GM12891 (cell line): ENCODE results near the gene OR10Z1.

ENCODE experiments used
- DNase-seq: peaks from one replicate; pipeline ENCODE4 v3.0.0; 2011; ENCODE audit warnings: low spot score; ENCODE audit not compliant: insufficient read length
- FAIRE-seq: peaks from 2 replicates; lab custom pipeline; 2011; peaks lifted over from hg19 to GRCh38; lab: Jason Lieb, UNC
- PAX5 ChIP-seq: IDR thresholded peaks from 2 replicates; pipeline ENCODE4 v1.6.1; 2011; ENCODE audit warnings: low read length, moderate library complexity, mild to moderate bottlenecking; ENCODE audit not compliant: insufficient read depth, severe bottlenecking
- POLR2A ChIP-seq: IDR thresholded peaks from 2 replicates; pipeline ENCODE4 v1.6.1; 2011; ENCODE audit warnings: low read depth, low read length, control low read depth
- POLR2AphosphoS5 ChIP-seq: IDR thresholded peaks from 2 replicates; pipeline ENCODE4 v1.6.1; 2011; ENCODE audit warnings: low read depth, low read length, control low read depth
- POU2F2 ChIP-seq: IDR thresholded peaks from 2 replicates; pipeline ENCODE4 v1.6.1; 2011; ENCODE audit warnings: low read depth, mild to moderate bottlenecking, control low read depth, low read length, moderate library complexity
- SPI1 ChIP-seq: IDR thresholded peaks from 2 replicates; pipeline ENCODE4 v1.6.1; 2011; ENCODE audit warnings: low read depth, low read length, control low read depth
- TAF1 ChIP-seq: IDR thresholded peaks from 2 replicates; pipeline ENCODE4 v1.6.1; 2011; ENCODE audit warnings: low read depth, low read length, control low read depth

OR10Z1 gene

DNA sequence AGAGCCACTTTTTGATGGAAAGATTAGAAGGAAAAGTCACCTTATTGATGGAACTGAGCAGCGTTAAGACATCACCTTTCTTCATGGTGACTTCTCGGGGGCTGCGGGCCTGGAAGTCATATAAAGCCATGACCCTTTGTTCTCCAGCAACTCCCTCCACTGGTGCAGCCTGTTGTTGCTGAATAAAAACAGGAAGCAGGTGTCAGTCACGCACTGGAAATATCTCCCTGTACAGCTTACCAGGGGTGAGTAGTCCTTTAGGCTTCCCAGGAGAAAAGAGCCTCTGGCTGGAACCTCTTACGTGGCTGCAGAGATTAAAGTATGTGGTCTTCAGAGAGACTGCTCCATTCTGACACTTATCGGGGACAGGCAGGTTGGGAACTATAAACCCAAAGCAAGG lies 49.5 kb downstream of the OR10Z1 start:
- FAIRE-seq, result no peak
- DNase-seq, result no peak

More for the DNA sequence above, 49.5 kb downstream of the OR10Z1 start:
- no peak for TF ChIP-seq POLR2A
- no peak for TF ChIP-seq SPI1
- TF ChIP-seq POU2F2, result no peak
- no peak for TF ChIP-seq TAF1
- TF ChIP-seq POLR2AphosphoS5, result no peak
- TF ChIP-seq PAX5, result no peak
